Measurements from ENCODE around the gene ZCCHC7.

DNA sequence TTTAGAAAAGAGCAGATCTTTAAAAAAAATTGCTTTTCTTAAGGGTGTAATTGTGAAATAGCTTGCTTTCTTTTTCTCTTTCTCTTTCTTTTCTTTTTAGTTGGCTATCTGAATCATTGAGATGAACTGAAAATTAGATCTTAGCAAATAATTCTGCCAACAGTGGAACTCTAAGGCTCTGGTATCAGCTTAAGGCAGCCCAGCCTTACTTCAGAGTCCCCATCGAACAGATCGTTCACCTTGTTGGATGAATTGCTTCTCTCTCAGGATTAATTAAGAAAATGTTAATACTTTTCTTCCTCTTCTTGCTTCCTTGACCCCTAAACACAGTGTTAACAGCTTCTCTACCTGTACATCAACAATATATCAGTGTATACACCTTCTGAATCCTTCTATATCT is 92.1 kb downstream of the ZCCHC7 start:
- TF ChIP-seq POLR2A (IDR thresholded peaks at IDR 0.05; ENCODE audit: control extremely low read depth in 1 of 2, low read depth in 2 of 2, low read length in 2 of 2) = no peak
- TF ChIP-seq, protein P1, sequence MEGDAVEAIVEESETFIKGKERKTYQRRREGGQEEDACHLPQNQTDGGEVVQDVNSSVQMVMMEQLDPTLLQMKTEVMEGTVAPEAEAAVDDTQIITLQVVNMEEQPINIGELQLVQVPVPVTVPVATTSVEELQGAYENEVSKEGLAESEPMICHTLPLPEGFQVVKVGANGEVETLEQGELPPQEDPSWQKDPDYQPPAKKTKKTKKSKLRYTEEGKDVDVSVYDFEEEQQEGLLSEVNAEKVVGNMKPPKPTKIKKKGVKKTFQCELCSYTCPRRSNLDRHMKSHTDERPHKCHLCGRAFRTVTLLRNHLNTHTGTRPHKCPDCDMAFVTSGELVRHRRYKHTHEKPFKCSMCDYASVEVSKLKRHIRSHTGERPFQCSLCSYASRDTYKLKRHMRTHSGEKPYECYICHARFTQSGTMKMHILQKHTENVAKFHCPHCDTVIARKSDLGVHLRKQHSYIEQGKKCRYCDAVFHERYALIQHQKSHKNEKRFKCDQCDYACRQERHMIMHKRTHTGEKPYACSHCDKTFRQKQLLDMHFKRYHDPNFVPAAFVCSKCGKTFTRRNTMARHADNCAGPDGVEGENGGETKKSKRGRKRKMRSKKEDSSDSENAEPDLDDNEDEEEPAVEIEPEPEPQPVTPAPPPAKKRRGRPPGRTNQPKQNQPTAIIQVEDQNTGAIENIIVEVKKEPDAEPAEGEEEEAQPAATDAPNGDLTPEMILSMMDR (IDR thresholded peaks at IDR 0.05; ENCODE audit: control extremely low read depth in 1 of 3, insufficient read depth in 1 of 3, low read depth in 1 of 3, low read length in 3 of 3) = no peak
- no peak for TF ChIP-seq POLR2AphosphoS5 (IDR thresholded peaks at IDR 0.05; ENCODE audit: low read depth, low read length)
- no peak for TF ChIP-seq RNF2 (IDR thresholded peaks at IDR 0.05; ENCODE audit: borderline replicate concordance, low read depth, low read length, missing control alignments, poor library complexity, severe bottlenecking)
- TF ChIP-seq POU5F1 (IDR thresholded peaks at IDR 0.05; ENCODE audit: low read depth, low read length) = no peak
- no peak for TF ChIP-seq CREB1 (IDR thresholded peaks at IDR 0.05)
- no peak for TF ChIP-seq GABPA (IDR thresholded peaks at IDR 0.05; ENCODE audit: borderline replicate concordance, insufficient read depth, low read length)
- TF ChIP-seq, protein P2, sequence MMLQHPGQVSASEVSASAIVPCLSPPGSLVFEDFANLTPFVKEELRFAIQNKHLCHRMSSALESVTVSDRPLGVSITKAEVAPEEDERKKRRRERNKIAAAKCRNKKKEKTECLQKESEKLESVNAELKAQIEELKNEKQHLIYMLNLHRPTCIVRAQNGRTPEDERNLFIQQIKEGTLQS (IDR thresholded peaks at IDR 0.05; ENCODE audit: insufficient read depth, low read depth, low read length) = no peak
- TF ChIP-seq, protein P3, sequence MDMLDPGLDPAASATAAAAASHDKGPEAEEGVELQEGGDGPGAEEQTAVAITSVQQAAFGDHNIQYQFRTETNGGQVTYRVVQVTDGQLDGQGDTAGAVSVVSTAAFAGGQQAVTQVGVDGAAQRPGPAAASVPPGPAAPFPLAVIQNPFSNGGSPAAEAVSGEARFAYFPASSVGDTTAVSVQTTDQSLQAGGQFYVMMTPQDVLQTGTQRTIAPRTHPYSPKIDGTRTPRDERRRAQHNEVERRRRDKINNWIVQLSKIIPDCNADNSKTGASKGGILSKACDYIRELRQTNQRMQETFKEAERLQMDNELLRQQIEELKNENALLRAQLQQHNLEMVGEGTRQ (IDR thresholded peaks at IDR 0.05; ENCODE audit: low read length) = no peak
- TF ChIP-seq CBX5 (IDR thresholded peaks at IDR 0.05; ENCODE audit: low read depth, low read length) = no peak
- TF ChIP-seq EP300 (IDR thresholded peaks at IDR 0.05; ENCODE audit: borderline replicate concordance in 1 of 2, low read depth in 2 of 2, low read length in 2 of 2) = no peak
- no peak for TF ChIP-seq TAF1 (IDR thresholded peaks at IDR 0.05; ENCODE audit: low read depth, low read length)
